ENCODE data around the gene ARSK.

Gene ARSK

GRCh38 chr5:95649274-95649673 lies 94.4 kb downstream of the ARSK start:
- no peak for DNase-seq (ENCODE audit: low read depth)

DNA sequence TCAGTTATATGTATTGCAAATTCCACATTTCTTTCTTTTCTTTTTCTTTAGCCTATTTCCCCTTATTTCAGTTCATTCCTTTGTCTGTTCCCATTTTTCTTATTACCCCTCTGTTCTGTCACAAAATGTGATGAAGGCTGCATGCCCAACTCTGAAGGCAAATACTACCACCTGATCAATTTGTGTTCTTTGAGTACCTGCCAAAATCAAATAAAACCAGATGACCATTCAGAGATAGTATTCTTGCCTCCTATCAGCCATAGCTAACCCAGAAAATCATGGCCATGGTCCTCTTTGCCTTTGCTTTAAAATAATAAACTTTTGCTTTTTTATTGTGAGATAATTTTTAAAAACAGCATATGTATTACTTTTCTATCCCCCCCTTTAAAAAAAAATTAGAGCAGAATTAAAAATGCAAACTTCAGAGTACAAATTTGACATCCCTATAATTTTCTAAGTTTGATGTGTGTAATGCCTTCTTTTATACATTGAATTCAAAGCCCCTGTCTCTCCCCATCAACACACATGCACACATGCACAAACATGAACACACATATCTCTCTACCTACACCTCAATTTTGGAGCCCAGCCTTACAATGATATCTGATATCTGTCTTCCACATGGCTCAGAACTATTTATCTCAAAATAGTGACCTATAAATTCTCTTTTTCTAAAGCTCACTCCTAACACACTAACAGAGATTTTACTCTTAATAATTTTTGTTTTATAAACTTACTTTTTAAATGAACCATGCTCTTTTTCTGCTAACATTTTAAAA lies 95.1 kb downstream of the ARSK start:
- DNase-seq (ENCODE audit: low read depth) = no peak

- DNase-seq (ENCODE audit: low read depth) = no peak
These were observed 97.9 kb downstream of the ARSK start for GRCh38 chr5:95652849-95653248.

DNA sequence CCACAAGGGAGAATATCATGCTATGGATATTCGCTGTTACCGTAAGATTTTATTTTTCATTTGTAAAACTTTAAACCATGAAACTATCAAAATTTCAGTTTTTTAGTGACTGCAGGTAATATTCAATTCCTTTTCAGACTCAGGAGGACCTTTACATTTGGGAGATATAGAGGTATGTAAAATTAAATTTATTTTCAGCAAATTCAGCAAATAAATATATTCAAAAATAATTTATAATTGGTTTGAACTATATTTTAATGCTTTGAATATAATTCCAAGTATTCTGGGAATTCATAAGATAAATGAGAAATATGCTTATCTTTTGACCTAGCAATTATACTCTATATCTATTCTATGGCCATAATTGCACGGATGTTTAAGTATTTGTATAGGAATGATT lies 99.3 kb downstream of the ARSK start:
- no peak for DNase-seq (ENCODE audit: low read depth)
